ENCODE measurements around the gene FAM118B.

FAM118B gene

DNA sequence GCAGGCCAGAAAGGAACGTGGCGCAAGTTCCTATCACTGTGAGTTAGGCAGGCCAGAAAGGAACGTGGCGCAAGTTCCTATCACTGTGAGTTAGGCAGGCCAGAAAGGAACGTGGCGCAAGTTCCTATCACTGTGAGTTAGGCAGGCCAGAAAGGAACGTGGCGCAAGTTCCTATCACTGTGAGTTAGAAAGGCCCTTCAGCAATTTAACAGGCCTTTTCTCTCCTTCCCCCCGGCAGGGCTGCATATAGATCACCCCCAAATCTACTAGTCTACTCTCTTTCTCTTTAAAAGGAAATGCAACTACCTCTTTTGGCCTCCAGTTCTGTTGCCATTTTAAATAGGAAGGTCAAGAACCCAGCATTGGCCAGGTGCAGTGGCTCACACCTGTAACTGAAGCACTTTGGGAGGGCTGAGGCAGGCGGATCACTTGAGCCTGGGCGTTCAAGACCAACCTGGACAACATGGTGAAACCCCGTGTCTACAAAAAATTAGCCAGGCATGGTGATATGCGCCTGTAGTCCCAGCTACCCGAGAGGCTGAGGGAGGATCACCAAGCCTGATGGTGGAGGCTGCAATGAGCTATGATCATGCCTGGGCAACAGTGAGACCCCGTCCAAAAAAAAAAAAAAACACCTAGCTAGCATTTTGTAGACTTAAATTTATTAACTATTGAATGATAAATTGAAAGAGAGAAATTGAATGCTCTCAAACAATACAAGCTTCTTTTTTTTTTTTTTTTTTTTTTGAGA, 14.9 kb downstream of the FAM118B start:
- Histone ChIP-seq H3K9me3 (ENCODE audit: insufficient read depth, low read depth, low read length) (no peaks in the 10 kb centered on the region), H3K79me2 (ENCODE audit: insufficient read depth, low read length) (peaks cover 44% of the 10 kb centered on the region), H3K4me3 (ENCODE audit: low read length, poor library complexity, severe bottlenecking) (no peak overlapping the region), H4K20me1 (ENCODE audit: insufficient read depth, low read length, poor library complexity, severe bottlenecking) (no peaks in the 10 kb centered on the region), H3K9me2 (replicated peaks; ENCODE audit: low read depth, low read length) (no peaks in the 10 kb centered on the region), H3K36me3 (ENCODE audit: insufficient read depth, low read length) (no peaks in the 10 kb centered on the region), H3K27me3 (ENCODE audit: insufficient read depth, low read length, poor library complexity, severe bottlenecking) (no peaks in the 10 kb centered on the region), H2AFZ (ENCODE audit: low read length) (no peak overlapping the region), H3K4me2 (ENCODE audit: low read depth, low read length, poor library complexity, severe bottlenecking) (no peak overlapping the region), H3K4me1 (ENCODE audit: insufficient read depth, low read length, poor library complexity, severe bottlenecking) (peaks cover 13% of the 10 kb centered on the region), H3K9ac (ENCODE audit: low read depth, low read length, poor library complexity, severe bottlenecking) (no peak overlapping the region), H3F3A (ENCODE audit: low read depth) (no peaks in the 10 kb centered on the region)
- TF ChIP-seq, protein P1, sequence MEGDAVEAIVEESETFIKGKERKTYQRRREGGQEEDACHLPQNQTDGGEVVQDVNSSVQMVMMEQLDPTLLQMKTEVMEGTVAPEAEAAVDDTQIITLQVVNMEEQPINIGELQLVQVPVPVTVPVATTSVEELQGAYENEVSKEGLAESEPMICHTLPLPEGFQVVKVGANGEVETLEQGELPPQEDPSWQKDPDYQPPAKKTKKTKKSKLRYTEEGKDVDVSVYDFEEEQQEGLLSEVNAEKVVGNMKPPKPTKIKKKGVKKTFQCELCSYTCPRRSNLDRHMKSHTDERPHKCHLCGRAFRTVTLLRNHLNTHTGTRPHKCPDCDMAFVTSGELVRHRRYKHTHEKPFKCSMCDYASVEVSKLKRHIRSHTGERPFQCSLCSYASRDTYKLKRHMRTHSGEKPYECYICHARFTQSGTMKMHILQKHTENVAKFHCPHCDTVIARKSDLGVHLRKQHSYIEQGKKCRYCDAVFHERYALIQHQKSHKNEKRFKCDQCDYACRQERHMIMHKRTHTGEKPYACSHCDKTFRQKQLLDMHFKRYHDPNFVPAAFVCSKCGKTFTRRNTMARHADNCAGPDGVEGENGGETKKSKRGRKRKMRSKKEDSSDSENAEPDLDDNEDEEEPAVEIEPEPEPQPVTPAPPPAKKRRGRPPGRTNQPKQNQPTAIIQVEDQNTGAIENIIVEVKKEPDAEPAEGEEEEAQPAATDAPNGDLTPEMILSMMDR (conservative IDR thresholded peaks at IDR 0.05; ENCODE audit: low read length), result no peak
- TF ChIP-seq EZH2phosphoT487 (IDR thresholded peaks at IDR 0.05; ENCODE audit: borderline replicate concordance), result no peak

DNA sequence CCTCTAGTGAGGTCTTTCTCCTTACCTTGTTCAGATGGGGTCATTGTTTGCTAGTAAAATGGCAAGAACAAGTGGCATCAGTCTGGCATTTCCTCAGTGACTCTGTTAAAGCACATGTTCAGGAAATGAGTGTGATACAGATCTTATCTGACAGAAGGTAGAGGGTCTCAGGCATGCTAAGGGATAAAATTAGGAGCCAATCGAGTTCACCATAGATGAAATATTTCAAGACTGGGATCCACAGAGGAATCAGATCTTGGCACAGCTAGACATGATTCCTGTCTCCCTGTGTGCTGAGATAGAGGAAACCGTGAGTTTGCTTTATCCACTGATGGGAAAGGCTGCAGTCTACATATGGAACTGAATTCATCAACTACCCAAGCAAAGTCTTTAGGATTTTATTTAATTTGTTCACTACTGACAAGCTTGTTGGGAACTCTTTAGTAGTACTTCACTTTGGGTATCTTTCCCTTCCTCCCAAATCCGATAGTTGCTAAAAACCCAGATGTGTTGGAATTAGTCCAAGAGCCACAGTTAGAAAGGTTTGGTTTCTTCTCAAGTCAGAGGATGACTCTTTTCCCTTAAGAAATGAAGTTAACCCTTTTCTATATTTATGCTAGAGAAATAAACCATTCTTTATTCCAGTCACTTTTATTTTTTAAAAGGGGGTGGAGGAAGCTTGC, 18.4 kb downstream of the FAM118B start:
- no peak for TF ChIP-seq EZH2phosphoT487 (IDR thresholded peaks at IDR 0.05; ENCODE audit: borderline replicate concordance)
- TF ChIP-seq, protein P1 (conservative IDR thresholded peaks at IDR 0.05; ENCODE audit: low read length), result no peak
- peak overlapping the region; percentile 43 for H3K4me2 ChIP-seq (ENCODE audit: low read depth, low read length, poor library complexity, severe bottlenecking)

DNA sequence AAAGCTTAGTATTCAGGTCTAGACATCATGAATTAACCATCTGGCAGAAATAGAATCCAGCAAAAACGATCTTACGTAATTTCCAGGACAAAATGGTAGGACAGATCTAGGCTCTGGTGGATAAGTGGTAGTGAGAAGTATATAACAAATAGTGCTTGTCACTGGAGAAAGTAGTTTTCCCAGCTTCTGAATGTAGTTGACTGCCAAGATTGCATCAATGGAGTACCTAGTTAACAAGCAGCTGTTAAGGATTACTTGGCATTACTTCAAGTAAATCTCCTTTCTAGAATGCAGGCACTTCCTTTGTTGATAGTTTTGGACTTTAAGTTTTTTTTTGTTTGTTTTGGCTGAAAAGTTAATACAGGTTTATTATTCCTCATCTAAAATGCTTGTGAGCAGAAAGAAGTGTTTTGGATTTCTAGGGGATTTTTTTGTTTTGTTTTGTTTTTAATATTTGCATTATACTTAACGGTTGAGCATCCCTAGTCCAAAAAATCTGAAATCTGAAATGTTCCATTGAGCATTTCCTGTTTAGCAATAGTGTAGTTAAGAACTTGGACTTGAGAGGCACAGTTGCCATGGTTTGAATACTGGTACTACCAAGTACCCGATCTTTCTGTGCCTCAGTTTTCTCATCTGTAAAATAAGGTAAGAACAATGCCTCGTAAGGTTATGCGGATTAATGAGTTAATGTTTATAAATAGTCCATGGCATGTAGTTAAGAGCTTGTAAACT, 20.3 kb downstream of the FAM118B start:
- peaks cover 10% of the 10 kb centered on the region; the same call in 1 of the 2 replicates for H3K79me2 ChIP-seq (ENCODE audit: insufficient read depth, low read length)
- no peak overlapping the region for H3K9ac ChIP-seq (ENCODE audit: low read depth, low read length, poor library complexity, severe bottlenecking)
- no peaks in the 10 kb centered on the region for H4K20me1 ChIP-seq (ENCODE audit: insufficient read depth, low read length, poor library complexity, severe bottlenecking)
- peaks cover 13% of the 10 kb centered on the region for H3K4me1 ChIP-seq (ENCODE audit: insufficient read depth, low read length, poor library complexity, severe bottlenecking)
- no peaks in the 10 kb centered on the region for H3K9me3 ChIP-seq (ENCODE audit: insufficient read depth, low read depth, low read length)
- no peaks in the 10 kb centered on the region for H3F3A ChIP-seq (ENCODE audit: low read depth)
- H3K4me2 ChIP-seq (ENCODE audit: low read depth, low read length, poor library complexity, severe bottlenecking), result no peak overlapping the region
- peaks cover 9% of the 10 kb centered on the region; the same call in 1 of the 2 replicates for H3K36me3 ChIP-seq (ENCODE audit: insufficient read depth, low read length)
- no peaks in the 10 kb centered on the region for H3K27me3 ChIP-seq (ENCODE audit: insufficient read depth, low read length, poor library complexity, severe bottlenecking)
- TF ChIP-seq, protein P1 (conservative IDR thresholded peaks at IDR 0.05; ENCODE audit: low read length), result no peak
- no peak for TF ChIP-seq EZH2phosphoT487 (IDR thresholded peaks at IDR 0.05; ENCODE audit: borderline replicate concordance)
- no peaks in the 10 kb centered on the region for H3K9me2 ChIP-seq (replicated peaks; ENCODE audit: low read depth, low read length)
- H3K4me3 ChIP-seq (ENCODE audit: low read length, poor library complexity, severe bottlenecking), result no peak overlapping the region
- H2AFZ ChIP-seq (ENCODE audit: low read length), result no peak overlapping the region

More for the DNA sequence above, 18.4 kb downstream of the FAM118B start:
- Histone ChIP-seq H3K36me3 (ENCODE audit: insufficient read depth, low read length) (no peaks in the 10 kb centered on the region), H3K9me3 (ENCODE audit: insufficient read depth, low read depth, low read length) (no peaks in the 10 kb centered on the region), H2AFZ (ENCODE audit: low read length) (no peak overlapping the region), H3K9me2 (replicated peaks; ENCODE audit: low read depth, low read length) (no peaks in the 10 kb centered on the region), H3K27me3 (ENCODE audit: insufficient read depth, low read length, poor library complexity, severe bottlenecking) (no peaks in the 10 kb centered on the region), H4K20me1 (ENCODE audit: insufficient read depth, low read length, poor library complexity, severe bottlenecking) (no peaks in the 10 kb centered on the region), H3K4me1 (ENCODE audit: insufficient read depth, low read length, poor library complexity, severe bottlenecking) (peaks cover 13% of the 10 kb centered on the region), H3K4me3 (ENCODE audit: low read length, poor library complexity, severe bottlenecking) (no peak overlapping the region), H3K9ac (ENCODE audit: low read depth, low read length, poor library complexity, severe bottlenecking) (no peak overlapping the region), H3K79me2 (ENCODE audit: insufficient read depth, low read length) (peaks cover 16% of the 10 kb centered on the region), H3F3A (ENCODE audit: low read depth) (no peaks in the 10 kb centered on the region)

All from Loucy (cell line).